ENCODE measurements around the gene DOCK8. TPM values are rescaled to one million over a fixed set of nuclear protein-coding genes. Genes with fewer than 3 reads are reported as not detected.

Gene DOCK8
- total RNA-seq, 1 experiment from 2014 or later = 1.4 TPM

GRCh38 chr9:257957-258356 lies 43.3 kb downstream of the DOCK8 start:
- Histone ChIP-seq H3K14ac (ENCODE audit: insufficient read depth, low read length) (no peak overlapping the region), H4K91ac (ENCODE audit: insufficient read length, low read depth, low read length) (no peak overlapping the region), H4K8ac (replicated peaks; ENCODE audit: insufficient read length, low read depth, low read length) (no peak overlapping the region), H4K20me1 (ENCODE audit: control insufficient read depth, insufficient read depth, insufficient read length) (no peaks in the 10 kb centered on the region), H3K56ac (ENCODE audit: insufficient read length, low read depth, low read length) (no peak overlapping the region), H3K18ac (ENCODE audit: insufficient read length, low read depth, low read length) (no peak overlapping the region), H2BK5ac (ENCODE audit: insufficient read length, low read length) (no peak overlapping the region), H3K9me3 (ENCODE audit: control insufficient read depth, low read depth, low read length) (no peaks in the 10 kb centered on the region), H3T11ph (ENCODE audit: low read length) (no peak overlapping the region), H3K4me1 (ENCODE audit: insufficient read depth, low read length) (peaks cover 2% of the 10 kb centered on the region; the same call in 1 of the 2 replicates), H2AK5ac (ENCODE audit: insufficient read length, low read length) (no peak overlapping the region), H3K79me1 (ENCODE audit: insufficient read depth, low read depth, low read length, poor library complexity, severe bottlenecking) (no peaks in the 10 kb centered on the region), H3K27ac (ENCODE audit: insufficient read length, low read depth, low read length) (no peak overlapping the region), H4K5ac (ENCODE audit: insufficient read length, low read depth, low read length) (no peak overlapping the region), H3K23me2 (ENCODE audit: insufficient read length, low read depth, low read length, poor library complexity, severe bottlenecking) (no peaks in the 10 kb centered on the region), H3K4me2 (ENCODE audit: insufficient read depth, insufficient read length, low read length) (no peak overlapping the region), H2BK20ac (ENCODE audit: low read depth, low read length, poor library complexity, severe bottlenecking) (no peak overlapping the region), H3K23ac (ENCODE audit: insufficient read length, low read depth, low read length) (no peak overlapping the region), H3K79me2 (ENCODE audit: insufficient read depth, low read length) (no peaks in the 10 kb centered on the region), H2BK12ac (ENCODE audit: insufficient read length, low read depth, low read length) (no peak overlapping the region), H2BK15ac (ENCODE audit: low read depth, low read length) (no peak overlapping the region), H3K9ac (ENCODE audit: extremely low read depth, insufficient read length, low read length) (no peak overlapping the region), H2BK120ac (ENCODE audit: low read depth, low read length, poor library complexity, severe bottlenecking) (no peak overlapping the region), H3K27me3 (ENCODE audit: insufficient read depth, low read length) (no peaks in the 10 kb centered on the region), H2AFZ (ENCODE audit: low read length) (no peak overlapping the region), H3K4ac (ENCODE audit: low read depth, low read length) (no peak overlapping the region)
- no peaks in the 10 kb centered on the region; a peak in 1 of 7 replicates for H3K36me3 Mint-ChIP-seq (ENCODE audit: insufficient read depth in 1 of 3, low read depth in 3 of 3)
- peaks cover 10 to 18% of the 10 kb centered on the region in 2 experiments for H3K4me1 Mint-ChIP-seq
- H3K27ac Mint-ChIP-seq = no peak overlapping the region; a peak in 1 of 7 replicates
- no peaks in the 10 kb centered on the region for H3K27me3 Mint-ChIP-seq (ENCODE audit: low read depth)
- DNase-seq = no peak
- TF ChIP-seq CTCF (conservative IDR thresholded peaks at IDR 0.05) = no peak
- no peak overlapping the region for H3K4me3 Mint-ChIP-seq
- WGBS (ENCODE audit: extremely low coverage, insufficient read length, low lambda C conversion rate) = no CpG with 5 or more reads among the region's 1 CpG
- H3K9me3 Mint-ChIP-seq = no peaks in the 10 kb centered on the region
